CD4-positive, alpha-beta T cell treated with Interferon gamma for 1 hour (primary cell): ENCODE data around the gene NPRL2.

Experiments used
- DNase-seq: peaks from one replicate; pipeline ENCODE4 v3.0.0-alpha.2; 2020

NPRL2 gene

DNA sequence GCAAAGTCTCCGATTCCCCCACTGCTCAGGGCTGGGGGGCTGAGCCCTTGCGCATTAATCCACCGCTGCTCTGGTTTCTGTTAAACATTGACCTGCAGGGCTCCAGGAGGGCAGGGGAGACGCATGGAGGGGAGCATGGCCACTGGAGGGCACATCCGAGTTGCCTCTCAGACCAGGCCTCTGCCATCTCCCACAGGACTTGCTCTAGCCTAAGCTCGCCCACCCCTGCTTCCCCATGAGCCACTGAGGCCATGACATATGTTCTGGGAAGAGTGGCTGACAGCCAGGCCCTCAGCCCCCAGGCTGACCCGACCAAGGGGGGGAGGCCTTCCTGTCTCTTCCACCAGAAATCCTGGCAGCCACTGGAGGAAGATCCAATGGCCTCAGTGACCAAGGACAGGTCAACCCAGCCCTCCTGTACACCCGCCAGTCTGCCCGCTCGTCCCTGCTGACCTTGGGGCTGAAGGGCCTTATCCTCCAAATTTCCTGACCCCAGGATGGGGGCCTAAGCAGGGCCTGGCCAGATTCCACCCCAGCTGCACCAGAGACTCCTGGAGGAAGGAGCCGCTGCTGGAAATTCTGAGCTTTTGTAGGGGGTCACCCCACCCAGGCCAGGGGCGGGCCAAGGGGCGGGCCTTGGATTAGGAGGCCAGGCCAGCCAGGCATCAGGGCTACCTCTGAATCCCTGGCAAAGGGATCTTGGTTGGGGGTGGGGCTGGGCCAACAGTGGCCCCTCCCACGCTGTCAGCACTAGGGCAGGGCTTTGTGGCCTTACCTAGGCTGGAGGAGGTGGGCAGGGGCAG is 47.4 kb downstream of the NPRL2 start, which contains the start of gene HYAL1:
Gene HYAL1, minus strand, starts transcription at position 562 of the 803 bp plus-strand sequence. CDS start 618 bp downstream, outside the sequence.
- no peak for DNase-seq

DNA sequence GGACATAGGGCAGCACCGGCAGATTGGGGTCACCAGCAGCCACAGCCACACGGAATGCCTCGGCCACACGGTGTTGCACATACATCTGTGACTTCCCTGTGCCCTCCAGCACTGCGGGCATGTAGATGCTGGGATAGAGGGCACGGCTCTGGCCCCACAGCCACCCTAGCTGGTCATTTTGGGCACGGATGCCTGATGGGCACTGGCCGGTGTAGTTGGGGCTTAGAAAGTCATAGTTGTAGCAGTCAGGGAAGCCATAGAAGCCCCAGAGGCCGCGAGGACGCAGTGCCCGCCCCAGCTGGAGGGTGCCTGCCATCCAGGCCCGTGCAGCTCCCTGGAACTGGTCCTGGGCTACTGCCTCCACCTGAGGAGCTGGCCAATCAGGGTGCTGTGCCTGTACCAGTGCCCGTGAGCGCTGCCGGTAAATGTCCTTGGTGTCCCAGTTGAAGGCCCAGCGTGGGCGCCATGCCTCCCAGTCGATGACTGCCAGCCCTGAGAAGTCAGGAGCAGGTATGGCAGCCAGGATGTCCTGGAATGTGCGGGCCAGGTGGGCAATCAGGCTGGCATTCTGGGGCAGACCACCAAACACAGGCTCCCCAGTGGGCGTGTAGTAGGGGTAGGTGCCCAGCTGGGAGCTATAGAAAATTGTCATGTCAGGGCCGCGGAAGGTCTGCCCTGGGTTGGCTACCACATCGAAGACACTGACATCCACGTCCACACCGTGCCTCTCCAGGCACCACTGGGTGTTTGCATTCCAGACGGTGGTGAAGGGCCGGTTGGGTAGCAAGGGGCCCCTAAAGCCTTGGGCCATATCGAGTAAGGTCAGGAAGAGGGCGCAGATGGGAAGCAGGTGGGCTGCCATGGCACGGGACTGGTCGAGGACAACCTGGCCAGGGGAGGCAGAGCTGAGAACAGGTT is 48.2 kb downstream of the NPRL2 start:
- DNase-seq = no peak

DNA sequence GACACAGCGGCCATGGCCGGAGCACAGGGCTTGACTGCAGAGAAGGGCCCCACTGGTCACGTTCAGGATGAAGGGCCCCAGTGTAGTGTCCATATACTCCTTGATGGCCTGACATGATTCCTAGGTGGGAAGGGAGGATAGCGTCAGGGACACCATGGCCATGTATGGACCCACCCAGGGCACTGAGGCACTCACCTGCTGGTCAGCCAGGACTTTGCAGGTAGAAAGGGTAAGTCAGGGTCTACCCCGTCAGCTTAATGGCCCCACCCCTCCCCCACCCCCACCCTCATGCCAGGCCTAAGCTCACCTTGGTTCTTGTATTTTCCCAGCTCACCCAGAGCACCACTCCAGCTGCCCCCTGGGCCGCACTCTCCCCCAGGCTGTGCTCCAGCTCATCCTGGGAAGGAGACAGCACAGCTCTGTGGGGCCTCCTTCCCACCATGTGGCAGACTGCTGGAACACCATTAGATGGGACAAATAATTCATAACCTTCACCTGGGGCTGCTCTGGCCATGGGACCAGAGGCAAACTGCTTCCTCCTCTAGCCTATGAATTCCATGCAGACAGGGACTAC is 49.8 kb downstream of the NPRL2 start:
- DNase-seq = no peak

- DNase-seq = peak; percentile 60
Observed at GRCh38 chr3:50299929-50300680, 50.5 kb downstream of the NPRL2 start.

DNA sequence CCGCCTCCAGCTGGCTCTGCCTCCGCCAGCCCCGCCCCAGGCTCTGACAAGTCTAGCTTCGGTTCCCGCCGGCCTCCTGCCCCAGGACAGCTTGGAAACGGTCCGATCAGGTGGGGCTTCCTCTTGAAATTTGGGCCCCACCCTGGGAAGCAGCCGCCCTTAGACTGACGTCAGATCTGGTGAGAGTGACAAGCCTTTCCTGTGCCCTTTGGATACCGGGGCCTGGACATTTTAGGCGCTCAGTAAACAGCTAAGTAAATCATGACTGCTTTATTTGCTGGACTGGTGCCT is 51.0 kb downstream of the NPRL2 start:
- DNase-seq = no peak

DNA sequence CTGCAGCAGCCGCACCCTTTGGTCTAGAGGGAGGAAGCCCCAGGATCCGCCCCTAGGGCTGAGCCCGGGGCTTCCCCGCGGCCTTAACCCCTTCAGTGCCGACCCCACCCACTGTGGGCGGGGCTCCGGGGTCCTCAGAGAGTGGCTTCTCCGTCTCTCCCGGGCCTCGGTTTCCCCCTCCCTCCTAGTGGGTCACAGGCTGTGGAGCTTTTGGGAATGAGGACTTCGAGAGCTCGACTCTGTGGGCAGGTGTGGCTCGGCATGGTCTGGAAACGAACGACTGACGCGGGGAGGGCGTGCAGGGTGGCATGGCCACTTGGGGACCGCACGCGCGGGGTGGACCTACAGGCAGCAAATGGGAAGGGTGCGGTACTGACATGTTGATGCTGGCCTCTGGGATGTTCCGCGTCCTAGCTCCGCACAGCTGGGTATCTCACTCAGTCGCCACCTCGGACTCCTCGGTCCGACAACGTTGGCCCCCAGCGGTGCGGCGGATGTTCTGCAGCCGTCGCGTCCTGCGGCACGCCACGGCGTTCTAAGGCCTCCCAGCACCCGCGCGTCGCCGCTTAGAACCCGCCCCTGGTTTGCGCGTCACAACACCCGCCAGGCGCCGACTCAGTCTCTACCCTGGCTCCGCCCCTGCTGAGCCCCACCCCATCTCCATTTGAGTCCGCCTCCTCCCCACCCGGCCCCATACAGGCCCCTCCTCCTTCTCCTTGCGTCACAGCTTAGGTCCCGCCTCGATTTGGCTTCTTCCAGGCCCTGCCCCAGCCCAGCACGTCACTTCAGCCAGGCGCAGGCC is 51.5 kb downstream of the NPRL2 start, which contains the start of the genes HYAL3 and NAA80:
Gene HYAL3, minus strand, starts transcription at position 570 of the 802 bp plus-strand sequence. CDS start 3,803 bp downstream, outside the sequence.
Gene NAA80, minus strand, starts transcription at position 570 of the 802 bp plus-strand sequence. CDS start 1,942 bp downstream, outside the sequence.
- DNase-seq = peak; percentile 99

- DNase-seq = no peak
Observed at GRCh38 chr3:50297896-50298725, 52.5 kb downstream of the NPRL2 start.

DNA sequence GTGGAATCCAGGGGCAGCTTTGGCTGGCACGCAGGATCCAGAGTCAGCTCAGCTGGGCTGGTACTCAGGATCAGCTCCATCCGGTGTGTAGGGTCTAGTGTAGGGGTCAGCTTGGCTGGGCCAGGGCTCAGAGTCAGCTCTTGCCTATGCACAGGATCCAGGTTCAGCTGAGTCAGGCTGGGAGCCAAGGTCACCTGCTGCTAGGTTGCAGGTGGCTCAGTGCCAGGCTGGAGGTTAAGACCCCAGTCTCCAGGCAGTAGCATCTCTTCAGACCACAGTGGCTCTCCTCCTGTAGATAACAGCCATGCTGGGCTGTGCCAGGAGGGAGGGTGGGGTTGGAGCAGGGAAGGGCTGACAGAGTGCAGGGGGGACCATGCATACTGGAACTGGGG is 53.2 kb downstream of the NPRL2 start:
- DNase-seq = no peak
